AG04450 (cell line): ENCODE results near the gene VGLL4. TPM values are rescaled to one million over a fixed set of nuclear protein-coding genes. Genes with fewer than 3 reads are reported as not detected.

Source experiments
- CTCF ChIA-PET: fragments of 300-600, 350-600 bp; formaldehyde crosslinking; extraction: SDS; loops from one replicate; lab custom pipeline; 2022; ENCODE audit warnings: antibody characterized with exemption, inconsistent platforms; lab: Charles Lee
- POLR2A ChIA-PET: fragments of 350-600 bp; formaldehyde crosslinking; extraction: SDS; loops from one replicate; lab custom pipeline; 2021; ENCODE audit warnings: antibody characterized with exemption, inconsistent platforms; lab: Yijun Ruan, JAX
- DNase-seq: peaks from one replicate; pipeline ENCODE4 v3.0.0-alpha.2; 2011; ENCODE audit warnings: low read depth, low spot score
- H3K27ac ChIP-seq: one replicate; pipeline ENCODE4 v1.5.1; 2012; ENCODE audit warnings: low read depth, low read length, control low read depth
- H3K27me3 ChIP-seq: one replicate; pipeline ENCODE4 v1.6.0; 2012; ENCODE audit warnings: low read length; ENCODE audit not compliant: control insufficient read depth, insufficient read depth
- H3K4me3 ChIP-seq: 2 replicates; pipeline ENCODE4 v1.5.1; 2011; ENCODE audit warnings: mild to moderate bottlenecking, low read depth, low read length, control low read depth
- H3K9me3 ChIP-seq: 2 replicates; pipeline ENCODE4 v1.5.1; 2012; ENCODE audit warnings: low read length; ENCODE audit not compliant: control insufficient read depth, insufficient read depth
- polyA plus RNA-seq: library from polyadenylated mRNA; depleted of rRNA; stranded (reverse); fragments of >200 nt; gene quantifications from 2 replicates; pipeline ENCODE4 v1.2.3, GENCODE V29; 2011
- TF ChIP-seq, protein P1 (sequence below): IDR thresholded peaks from 2 replicates; pipeline ENCODE4 v1.5.1; 2011; ENCODE audit warnings: low read depth, low read length, control low read depth, inconsistent platforms

Gene VGLL4
- polyA plus RNA-seq, 1 experiment = 30.5 TPM

DNA sequence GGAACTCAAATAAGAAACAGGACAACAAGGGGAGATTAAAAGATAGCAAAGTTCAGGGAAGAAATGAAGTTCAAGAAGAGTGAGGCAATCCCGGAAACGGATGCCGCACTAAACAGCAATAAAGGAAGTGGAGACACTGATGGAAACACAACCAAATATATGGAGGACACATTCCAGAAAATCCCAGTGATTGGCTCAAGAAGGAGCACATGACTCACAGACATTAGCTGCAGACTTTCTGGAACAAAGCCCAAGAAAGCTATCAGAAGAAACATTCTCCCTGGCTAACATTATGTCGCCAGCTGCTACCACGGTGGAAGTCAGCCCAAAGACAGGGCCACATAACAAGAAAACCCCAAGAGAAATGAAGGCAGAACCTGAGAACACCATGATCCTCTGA lies 18.1 kb upstream of the VGLL4 start:
- Histone ChIP-seq H3K27me3 (no peaks in the 10 kb centered on the region), H3K4me3 (no peak overlapping the region), H3K9me3 (no peaks in the 10 kb centered on the region), H3K27ac (no peak overlapping the region)
- TF ChIP-seq, protein P1, sequence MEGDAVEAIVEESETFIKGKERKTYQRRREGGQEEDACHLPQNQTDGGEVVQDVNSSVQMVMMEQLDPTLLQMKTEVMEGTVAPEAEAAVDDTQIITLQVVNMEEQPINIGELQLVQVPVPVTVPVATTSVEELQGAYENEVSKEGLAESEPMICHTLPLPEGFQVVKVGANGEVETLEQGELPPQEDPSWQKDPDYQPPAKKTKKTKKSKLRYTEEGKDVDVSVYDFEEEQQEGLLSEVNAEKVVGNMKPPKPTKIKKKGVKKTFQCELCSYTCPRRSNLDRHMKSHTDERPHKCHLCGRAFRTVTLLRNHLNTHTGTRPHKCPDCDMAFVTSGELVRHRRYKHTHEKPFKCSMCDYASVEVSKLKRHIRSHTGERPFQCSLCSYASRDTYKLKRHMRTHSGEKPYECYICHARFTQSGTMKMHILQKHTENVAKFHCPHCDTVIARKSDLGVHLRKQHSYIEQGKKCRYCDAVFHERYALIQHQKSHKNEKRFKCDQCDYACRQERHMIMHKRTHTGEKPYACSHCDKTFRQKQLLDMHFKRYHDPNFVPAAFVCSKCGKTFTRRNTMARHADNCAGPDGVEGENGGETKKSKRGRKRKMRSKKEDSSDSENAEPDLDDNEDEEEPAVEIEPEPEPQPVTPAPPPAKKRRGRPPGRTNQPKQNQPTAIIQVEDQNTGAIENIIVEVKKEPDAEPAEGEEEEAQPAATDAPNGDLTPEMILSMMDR = no peak
- no peak for DNase-seq
- ChIA-PET CTCF (interaction anchor here (0.7 to 3.7 kb wide), 7 partner anchors 10 to 283 kb away, joined by 3 to 13 read pairs (median 4); no protein-coding TSS in a partner anchor), POLR2A (no interaction called here)

DNA sequence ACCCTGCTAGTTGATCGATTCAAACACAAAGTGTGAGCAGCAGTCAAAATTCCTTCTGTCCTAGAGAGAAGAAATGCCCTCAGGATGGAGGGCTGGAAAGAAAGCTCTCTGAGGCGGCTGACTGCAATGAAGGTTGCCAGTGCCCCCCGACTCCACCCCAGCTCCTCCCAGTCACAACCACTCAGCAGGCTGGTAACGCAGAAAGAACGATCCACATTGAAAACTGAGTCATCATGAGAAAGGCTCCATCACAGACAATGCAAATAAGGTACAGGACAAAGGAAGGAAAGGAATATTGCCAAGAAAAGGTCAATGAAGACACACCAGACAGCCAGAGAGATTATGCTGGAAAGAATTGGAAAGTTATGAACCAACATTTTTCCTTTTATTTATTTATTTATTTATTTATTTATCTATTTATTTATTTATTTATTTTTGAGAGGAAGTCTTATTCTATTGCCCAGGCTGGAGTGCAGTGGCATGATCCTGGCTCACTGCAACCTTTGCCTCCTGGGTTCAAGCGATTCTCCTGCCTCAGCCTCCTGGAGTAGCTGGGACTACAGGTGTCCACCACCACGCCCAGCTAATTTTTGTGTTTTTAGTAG lies 17.4 kb upstream of the VGLL4 start:
- Histone ChIP-seq H3K27me3 (no peaks in the 10 kb centered on the region), H3K4me3 (no peak overlapping the region), H3K27ac (no peak overlapping the region), H3K9me3 (no peaks in the 10 kb centered on the region)
- no peak for DNase-seq
- CTCF ChIA-PET = interaction anchor here (0.8 to 3.7 kb wide), 6 partner anchors 10 to 282 kb away, joined by 3 to 13 read pairs (median 6); no protein-coding TSS in a partner anchor
- POLR2A ChIA-PET = interaction anchor here (0.7 kb wide), 1 partner anchor 206 kb away, joined by 3 read pairs; no protein-coding TSS in a partner anchor
- TF ChIP-seq, protein P1 = no peak

DNA sequence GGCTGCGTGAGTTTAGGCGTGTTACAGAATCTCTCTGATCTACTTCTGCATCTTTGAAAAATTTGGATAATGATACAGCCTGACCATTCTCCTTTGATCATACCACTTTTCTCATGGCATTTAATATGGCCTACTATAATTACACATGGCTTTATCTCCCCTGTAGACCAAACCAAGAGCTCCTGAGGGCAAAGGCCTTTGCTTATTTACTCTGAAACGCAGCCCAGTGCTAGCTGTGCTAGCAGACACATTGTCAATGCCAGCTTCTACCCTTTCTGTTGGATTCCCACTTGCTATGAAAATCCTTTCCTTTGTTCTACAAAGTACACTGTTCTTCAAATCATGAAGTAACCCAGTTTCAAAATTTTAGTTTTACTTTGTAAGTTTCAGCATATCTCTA lies 16.5 kb upstream of the VGLL4 start:
- CTCF ChIA-PET = interaction anchor here (1.7 to 3.7 kb wide), 2 partner anchors 144 to 175 kb away, joined by 5 to 13 read pairs; no protein-coding TSS in a partner anchor
- POLR2A ChIA-PET = interaction anchor here (0.7 kb wide), 1 partner anchor 205 kb away, joined by 3 read pairs; no protein-coding TSS in a partner anchor

DNA sequence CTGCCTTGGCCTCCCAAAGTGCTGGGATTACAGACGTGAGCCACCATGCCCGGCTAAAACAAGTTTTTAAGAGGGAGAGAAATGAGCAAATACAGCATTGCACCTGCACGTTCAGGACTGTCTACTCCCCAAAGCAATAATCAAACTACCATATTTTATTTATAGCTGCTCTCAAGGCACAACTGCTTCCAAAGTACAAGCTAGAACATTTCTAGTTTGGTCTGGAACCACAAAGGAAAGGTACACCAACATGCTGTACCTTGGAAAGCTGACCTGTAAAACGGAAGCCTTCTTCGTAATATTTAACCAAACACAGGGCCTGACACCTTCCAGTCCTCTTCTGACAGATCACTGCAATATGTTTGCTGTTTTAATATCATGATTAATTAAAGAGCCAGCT lies 14.5 kb upstream of the VGLL4 start:
- DNase-seq = no peak
- Histone ChIP-seq H3K9me3 (no peaks in the 10 kb centered on the region), H3K27me3 (no peaks in the 10 kb centered on the region), H3K27ac (no peak overlapping the region), H3K4me3 (no peak overlapping the region)
- ChIA-PET CTCF (interaction anchor here (1.2 to 2.0 kb wide), 2 partner anchors 146 to 279 kb away, joined by 6 to 8 read pairs; no protein-coding TSS in a partner anchor), POLR2A (interaction anchor here (0.6 kb wide), 1 partner anchor 184 kb away, joined by 3 read pairs; no protein-coding TSS in a partner anchor)
- TF ChIP-seq, protein P1 = no peak

More for the DNA sequence above, 16.5 kb upstream of the VGLL4 start:
- TF ChIP-seq, protein P1 = no peak
- Histone ChIP-seq H3K27ac (no peak overlapping the region), H3K9me3 (no peaks in the 10 kb centered on the region), H3K4me3 (no peak overlapping the region), H3K27me3 (no peaks in the 10 kb centered on the region)
- DNase-seq = no peak
